Left ventricle myocardium inferior (tissue), 1 donor: ENCODE measurements around the gene MAPT. TPM values are rescaled to one million over a fixed set of nuclear protein-coding genes. Genes with fewer than 3 reads are reported as not detected.
A peak's percentile ranks its signal among the peaks of the same experiment; 100 is the strongest.

ENCODE experiments used
- DNase-seq: peaks from one replicate; pipeline ENCODE4 v3.0.0-alpha.2; 2020
- H3K27ac ChIP-seq: fragments of 200-600 bp; replicated peaks from 2 replicates; pipeline ENCODE4 v1.8.0; 2021
- H3K27me3 ChIP-seq: fragments of 200-600 bp; 2 replicates; pipeline ENCODE4 v1.8.0; 2021; ENCODE audit warnings: low read depth
- H3K36me3 ChIP-seq: fragments of 200-600 bp; 2 replicates; pipeline ENCODE4 v1.8.0; 2021
- H3K4me1 ChIP-seq: fragments of 200-600 bp; 2 replicates; pipeline ENCODE4 v1.8.0; 2021
- H3K4me3 ChIP-seq: fragments of 200-600 bp; 2 replicates; pipeline ENCODE4 v1.8.0; 2021; ENCODE audit warnings: mild to moderate bottlenecking, moderate library complexity
- H3K9me3 ChIP-seq: fragments of 200-600 bp; replicated peaks from 2 replicates; pipeline ENCODE4 v1.8.0; 2021
- intact Hi-C: fragments of 100-400 bp; cut with micrococcal nuclease; formaldehyde crosslinking; loops from one replicate; pipeline ENCODE4 v1.11.0; 2022
- total RNA-seq: library from RNA; stranded (reverse); fragmentation: NEBNext Ultra II Directional; extraction: Animal tissue kit (Norgen Biotek cat#: 25700); gene quantifications from one replicate; pipeline ENCODE4 v1.2.1, GENCODE V29; 2021
- TF ChIP-seq, protein P1 (sequence below): fragments of 200-600 bp; IDR thresholded peaks from 2 replicates; pipeline ENCODE4 v1.8.0; 2021; ENCODE audit warnings: antibody characterized with exemption, mild to moderate bottlenecking, borderline replicate concordance
- donor health status: DM: no; HTN: yes; CAD: no; lungs with severe emphysema.

MAPT gene
- total RNA-seq, 1 donor from 2014 or later = 28.6 TPM

DNA sequence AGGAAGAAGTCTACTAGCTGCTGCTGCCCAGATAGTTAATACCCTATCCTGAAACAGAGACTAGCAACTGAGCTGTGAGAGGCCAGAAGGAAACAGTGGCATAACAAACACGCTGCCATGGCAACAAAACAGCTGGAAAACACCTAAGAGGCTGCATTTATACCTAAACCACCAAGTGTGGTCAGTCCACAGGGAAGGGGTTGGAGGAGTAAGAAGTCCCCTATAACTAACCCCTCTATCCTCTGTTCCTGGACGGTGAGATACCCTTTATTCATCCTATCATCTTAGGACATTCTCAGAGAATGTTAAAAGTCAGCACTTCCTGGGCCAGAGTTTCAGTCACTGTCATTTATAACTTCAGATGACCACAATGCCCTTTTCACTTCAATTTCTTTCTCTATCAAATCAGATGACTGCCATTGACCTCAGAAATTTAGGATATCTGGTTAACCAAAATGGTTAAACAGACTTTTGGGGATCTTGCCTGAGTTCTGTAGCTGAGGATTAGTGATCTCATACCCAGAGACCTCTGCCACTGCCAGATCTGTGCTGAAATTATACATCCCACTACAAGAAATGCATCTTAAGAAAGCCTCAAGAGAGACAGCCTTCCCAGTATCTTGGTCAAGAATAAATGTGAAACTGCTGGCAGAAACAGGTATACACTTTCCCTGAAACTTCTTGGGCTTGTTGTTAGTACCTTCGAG is 140.9 kb downstream of the MAPT start:
- H3K4me1 ChIP-seq = peaks cover 26% of the 10 kb centered on the region
- no peak overlapping the region for H3K4me3 ChIP-seq
- H3K36me3 ChIP-seq = peaks cover 96% of the 10 kb centered on the region
- no peaks in the 10 kb centered on the region for H3K9me3 ChIP-seq
- intact Hi-C loops = no loop called here
- TF ChIP-seq, protein P1, sequence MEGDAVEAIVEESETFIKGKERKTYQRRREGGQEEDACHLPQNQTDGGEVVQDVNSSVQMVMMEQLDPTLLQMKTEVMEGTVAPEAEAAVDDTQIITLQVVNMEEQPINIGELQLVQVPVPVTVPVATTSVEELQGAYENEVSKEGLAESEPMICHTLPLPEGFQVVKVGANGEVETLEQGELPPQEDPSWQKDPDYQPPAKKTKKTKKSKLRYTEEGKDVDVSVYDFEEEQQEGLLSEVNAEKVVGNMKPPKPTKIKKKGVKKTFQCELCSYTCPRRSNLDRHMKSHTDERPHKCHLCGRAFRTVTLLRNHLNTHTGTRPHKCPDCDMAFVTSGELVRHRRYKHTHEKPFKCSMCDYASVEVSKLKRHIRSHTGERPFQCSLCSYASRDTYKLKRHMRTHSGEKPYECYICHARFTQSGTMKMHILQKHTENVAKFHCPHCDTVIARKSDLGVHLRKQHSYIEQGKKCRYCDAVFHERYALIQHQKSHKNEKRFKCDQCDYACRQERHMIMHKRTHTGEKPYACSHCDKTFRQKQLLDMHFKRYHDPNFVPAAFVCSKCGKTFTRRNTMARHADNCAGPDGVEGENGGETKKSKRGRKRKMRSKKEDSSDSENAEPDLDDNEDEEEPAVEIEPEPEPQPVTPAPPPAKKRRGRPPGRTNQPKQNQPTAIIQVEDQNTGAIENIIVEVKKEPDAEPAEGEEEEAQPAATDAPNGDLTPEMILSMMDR = no peak
- H3K27me3 ChIP-seq = no peaks in the 10 kb centered on the region
- no peak overlapping the region for H3K27ac ChIP-seq
- DNase-seq = no peak

DNA sequence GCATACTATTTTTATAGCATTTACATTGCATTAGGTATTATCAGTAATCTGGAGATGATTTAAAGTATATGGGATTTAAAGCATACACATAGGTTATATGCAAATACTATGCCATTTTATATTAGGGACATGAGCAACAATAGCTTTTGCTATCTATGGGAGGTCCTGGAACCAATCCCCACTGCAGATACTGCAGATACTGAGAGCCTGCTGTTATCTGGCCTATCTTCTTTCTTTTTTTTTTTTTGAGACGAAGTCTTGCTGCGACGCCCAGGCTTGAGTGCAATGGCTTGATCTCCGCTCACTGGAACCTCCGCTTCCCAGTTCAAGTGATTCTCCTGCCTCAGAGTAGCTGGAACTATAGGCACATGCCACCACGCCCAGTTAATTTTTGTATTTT is 142.1 kb downstream of the MAPT start:
- H3K4me3 ChIP-seq = no peak overlapping the region
- intact Hi-C loops = no loop called here
- no peaks in the 10 kb centered on the region for H3K9me3 ChIP-seq

DNA sequence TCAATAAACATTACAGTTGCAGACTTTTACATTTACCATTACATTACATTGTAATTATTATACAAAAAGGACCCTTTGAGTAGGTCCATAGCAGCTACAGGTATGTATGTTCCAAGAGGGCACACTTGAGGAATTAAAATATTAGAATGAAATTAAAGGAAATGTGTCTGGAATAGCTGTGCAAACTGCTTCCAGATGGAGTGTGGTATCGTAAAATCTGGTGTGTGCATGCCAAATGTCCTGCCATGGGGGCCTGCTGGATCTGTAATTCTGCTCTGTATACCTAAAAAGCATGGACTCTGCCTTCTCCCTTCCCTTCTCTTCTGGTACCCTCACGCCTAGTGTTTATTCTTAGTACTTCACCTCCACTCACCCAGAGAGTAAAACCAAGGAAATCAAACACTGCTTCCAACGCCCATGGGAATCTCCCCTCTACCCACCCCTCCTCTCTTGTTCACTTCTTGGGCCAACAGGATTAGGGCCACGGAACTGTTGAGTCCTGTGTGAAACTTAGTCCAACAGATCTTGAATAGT is 143.4 kb downstream of the MAPT start:
- no peaks in the 10 kb centered on the region for H3K27me3 ChIP-seq
- H3K27ac ChIP-seq = no peak overlapping the region
- intact Hi-C loops = no loop called here

More for the DNA sequence above, 142.1 kb downstream of the MAPT start:
- DNase-seq = no peak
- TF ChIP-seq, protein P1 = no peak
- H3K27me3 ChIP-seq = no peaks in the 10 kb centered on the region
- no peak overlapping the region for H3K27ac ChIP-seq
- H3K36me3 ChIP-seq = peaks cover 84% of the 10 kb centered on the region
- peaks cover 26% of the 10 kb centered on the region for H3K4me1 ChIP-seq

DNA sequence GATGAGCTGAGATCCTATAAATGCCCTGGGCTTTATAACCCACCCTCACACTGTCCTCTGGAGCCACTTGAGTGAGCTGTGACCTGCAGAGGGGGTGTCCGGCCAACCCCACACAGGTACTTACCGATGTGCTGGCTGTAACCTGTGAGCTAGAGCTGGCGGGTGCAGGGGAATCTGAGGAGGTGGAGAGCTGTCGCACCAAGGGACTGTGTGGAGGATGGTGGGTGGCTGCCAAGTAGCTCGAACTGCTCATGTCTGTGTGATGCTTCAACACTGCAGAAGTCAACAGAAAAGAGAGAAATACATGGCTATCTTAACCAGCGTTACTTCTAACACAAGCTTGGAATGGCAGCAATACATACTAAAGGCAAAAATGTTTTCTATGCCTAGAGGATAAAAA is 144.1 kb downstream of the MAPT start:
- H3K9me3 ChIP-seq = no peaks in the 10 kb centered on the region
- intact Hi-C loops = no loop called here
- no peaks in the 10 kb centered on the region for H3K27me3 ChIP-seq
- TF ChIP-seq, protein P1 = no peak
- H3K4me1 ChIP-seq = peaks cover 32% of the 10 kb centered on the region
- no peak overlapping the region for H3K4me3 ChIP-seq
- H3K36me3 ChIP-seq = peaks cover 70% of the 10 kb centered on the region
- DNase-seq = no peak
- H3K27ac ChIP-seq = peak overlapping the region; percentile 46

More for the DNA sequence above, 143.4 kb downstream of the MAPT start:
- no peak for DNase-seq
- Histone ChIP-seq H3K4me3 (no peak overlapping the region), H3K9me3 (no peaks in the 10 kb centered on the region), H3K4me1 (peaks cover 26% of the 10 kb centered on the region), H3K36me3 (peaks cover 74% of the 10 kb centered on the region)
- TF ChIP-seq, protein P1 = no peak

DNA sequence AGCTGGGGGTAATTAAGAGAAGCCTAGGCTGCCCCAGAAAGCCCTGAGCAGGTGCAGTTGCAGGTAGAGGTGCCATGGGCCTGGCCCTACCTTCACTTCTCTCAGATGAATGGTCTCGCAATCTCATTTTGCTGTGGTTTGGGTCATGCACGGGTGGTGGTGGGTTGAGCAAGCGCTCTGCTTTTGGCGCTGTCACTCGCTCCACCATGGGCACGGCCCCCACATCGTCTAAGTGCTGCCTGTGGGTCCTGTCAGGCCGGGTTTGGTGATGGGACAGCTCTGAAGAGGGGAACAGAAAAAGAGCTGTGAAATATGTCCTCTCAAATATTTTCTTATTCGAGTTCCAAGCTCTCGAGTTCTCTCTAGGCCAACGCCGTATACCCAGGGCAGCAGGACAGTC is 144.6 kb downstream of the MAPT start:
- H3K27me3 ChIP-seq = no peaks in the 10 kb centered on the region
- DNase-seq = no peak
- H3K36me3 ChIP-seq = peaks cover 68% of the 10 kb centered on the region
- peaks cover 37% of the 10 kb centered on the region for H3K4me1 ChIP-seq
- TF ChIP-seq, protein P1 = no peak
- peak overlapping the region; percentile 46 for H3K27ac ChIP-seq
- intact Hi-C loops = no loop called here
- H3K9me3 ChIP-seq = no peaks in the 10 kb centered on the region
- no peak overlapping the region for H3K4me3 ChIP-seq
